NB4 (cell line): ENCODE measurements around the gene HDAC8.
"Not testable (repeated sequence)": the region's sequence is repeated elsewhere in the genome, so short reads cannot be mapped to it uniquely, and the experiment has no call there.

Experiments used
- DNase-seq: peaks from one replicate; pipeline ENCODE4 v3.0.0; 2010; ENCODE audit warnings: low read depth
- H3K4me3 ChIP-seq: one replicate; pipeline ENCODE4 v1.5.1; 2011; ENCODE audit warnings: mild to moderate bottlenecking, low read depth, low read length, moderate library complexity
- MYC ChIP-seq: IDR thresholded peaks from 2 replicates; pipeline ENCODE4 v1.6.1; 2011; ENCODE audit warnings: low read depth, low read length
- POLR2A ChIP-seq: IDR thresholded peaks from 2 replicates; pipeline ENCODE4 v1.6.1; 2011; ENCODE audit warnings: mild to moderate bottlenecking; ENCODE audit not compliant: insufficient read length; ENCODE audit errors: extremely low read depth
- TF ChIP-seq, protein P1 (sequence below): IDR thresholded peaks from 2 replicates; pipeline ENCODE4 v1.6.1; 2011; ENCODE audit warnings: low read depth, low read length
- TF ChIP-seq, protein P2 (sequence below): IDR thresholded peaks from one replicate; pipeline ENCODE4 v1.5.1; 2012; ENCODE audit warnings: low read depth, low read length

The HDAC8 gene

DNA sequence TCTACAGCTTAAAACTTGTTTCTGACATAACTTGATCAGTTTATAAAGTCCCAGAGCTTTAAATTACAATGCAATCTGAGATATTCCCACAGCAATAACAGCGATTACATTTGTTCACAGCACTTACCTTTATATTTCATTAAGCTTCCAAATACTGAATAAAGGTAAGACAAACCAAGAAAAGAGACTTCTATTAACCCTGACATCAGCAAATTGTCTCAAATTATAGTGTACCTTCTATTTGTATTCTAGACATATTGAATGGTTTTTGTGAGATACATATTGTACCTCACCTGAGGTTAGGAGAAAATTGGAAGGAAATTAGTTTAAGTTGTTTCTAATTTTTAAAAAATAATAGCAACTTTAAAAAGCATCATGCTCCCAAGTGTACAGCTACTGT lies 111.9 kb downstream of the HDAC8 start:
- no peak overlapping the region for H3K4me3 ChIP-seq
- no peak for DNase-seq
- TF ChIP-seq, protein P1, sequence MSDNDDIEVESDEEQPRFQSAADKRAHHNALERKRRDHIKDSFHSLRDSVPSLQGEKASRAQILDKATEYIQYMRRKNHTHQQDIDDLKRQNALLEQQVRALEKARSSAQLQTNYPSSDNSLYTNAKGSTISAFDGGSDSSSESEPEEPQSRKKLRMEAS: no peak
- TF ChIP-seq MYC (no peak), POLR2A (no peak)
- TF ChIP-seq, protein P2, sequence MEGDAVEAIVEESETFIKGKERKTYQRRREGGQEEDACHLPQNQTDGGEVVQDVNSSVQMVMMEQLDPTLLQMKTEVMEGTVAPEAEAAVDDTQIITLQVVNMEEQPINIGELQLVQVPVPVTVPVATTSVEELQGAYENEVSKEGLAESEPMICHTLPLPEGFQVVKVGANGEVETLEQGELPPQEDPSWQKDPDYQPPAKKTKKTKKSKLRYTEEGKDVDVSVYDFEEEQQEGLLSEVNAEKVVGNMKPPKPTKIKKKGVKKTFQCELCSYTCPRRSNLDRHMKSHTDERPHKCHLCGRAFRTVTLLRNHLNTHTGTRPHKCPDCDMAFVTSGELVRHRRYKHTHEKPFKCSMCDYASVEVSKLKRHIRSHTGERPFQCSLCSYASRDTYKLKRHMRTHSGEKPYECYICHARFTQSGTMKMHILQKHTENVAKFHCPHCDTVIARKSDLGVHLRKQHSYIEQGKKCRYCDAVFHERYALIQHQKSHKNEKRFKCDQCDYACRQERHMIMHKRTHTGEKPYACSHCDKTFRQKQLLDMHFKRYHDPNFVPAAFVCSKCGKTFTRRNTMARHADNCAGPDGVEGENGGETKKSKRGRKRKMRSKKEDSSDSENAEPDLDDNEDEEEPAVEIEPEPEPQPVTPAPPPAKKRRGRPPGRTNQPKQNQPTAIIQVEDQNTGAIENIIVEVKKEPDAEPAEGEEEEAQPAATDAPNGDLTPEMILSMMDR: no peak

DNA sequence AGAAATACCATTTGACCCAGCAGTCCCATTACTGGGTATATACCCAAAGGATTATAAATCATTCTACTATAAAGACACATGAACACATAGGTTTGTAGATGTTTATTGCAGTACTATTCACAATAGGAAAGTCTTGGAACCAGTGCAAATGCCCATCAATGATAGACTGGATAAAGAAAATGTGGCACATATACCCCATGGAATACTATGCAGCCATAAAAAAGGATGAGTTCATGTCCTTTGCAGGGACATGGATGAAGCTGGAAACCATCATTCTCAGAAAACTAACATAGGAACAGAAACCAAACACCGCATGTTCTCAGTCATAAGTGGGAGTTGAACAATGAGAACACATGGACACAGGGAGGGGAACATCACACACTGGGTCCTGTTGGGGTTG lies 123.6 kb downstream of the HDAC8 start:
- H3K4me3 ChIP-seq, DNase-seq: not testable (repeated sequence)

DNA sequence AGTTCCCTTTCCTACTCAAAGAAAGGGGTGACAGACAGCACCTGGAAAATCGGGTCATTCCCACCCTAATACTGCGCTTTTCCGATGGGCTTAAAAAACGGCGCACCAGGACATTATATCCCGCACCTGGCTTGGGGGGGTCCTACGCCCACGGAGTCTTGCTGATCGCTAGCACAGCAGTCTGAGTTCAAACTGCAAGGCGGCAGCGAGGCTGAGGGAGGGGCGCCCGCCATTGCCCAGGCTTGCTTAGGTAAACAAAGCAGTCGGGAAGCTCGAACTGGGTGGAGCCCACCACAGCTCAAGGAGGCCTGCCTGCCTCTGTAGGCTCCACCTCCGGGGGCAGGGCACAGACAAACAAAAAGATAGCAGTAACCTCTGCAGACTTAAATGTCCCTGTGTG lies 131.9 kb downstream of the HDAC8 start:
- H3K4me3 ChIP-seq, DNase-seq: not testable (repeated sequence)

DNA sequence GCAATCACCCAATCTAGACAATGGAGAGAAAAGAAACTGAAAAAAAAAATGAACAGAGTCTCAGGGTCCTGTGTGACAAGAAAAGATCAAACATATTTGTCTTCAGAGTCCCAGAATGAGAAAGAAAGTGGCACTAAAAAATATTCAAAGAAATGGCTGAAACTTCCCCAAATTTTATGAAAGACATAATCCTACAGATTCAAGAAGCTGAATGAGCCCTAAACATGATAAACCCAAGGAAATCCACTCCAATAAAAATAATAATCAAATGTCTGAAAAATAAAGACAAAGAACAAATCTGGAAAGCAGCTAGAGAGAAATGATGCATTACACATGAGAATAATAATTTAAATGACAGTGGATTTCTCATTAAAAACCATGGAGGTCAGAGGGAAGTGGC lies 136.6 kb downstream of the HDAC8 start:
- DNase-seq: no peak
- no peak overlapping the region for H3K4me3 ChIP-seq
- TF ChIP-seq, protein P2: no peak
- TF ChIP-seq MYC: no peak
- TF ChIP-seq, protein P1: no peak
- no peak for TF ChIP-seq POLR2A

DNA sequence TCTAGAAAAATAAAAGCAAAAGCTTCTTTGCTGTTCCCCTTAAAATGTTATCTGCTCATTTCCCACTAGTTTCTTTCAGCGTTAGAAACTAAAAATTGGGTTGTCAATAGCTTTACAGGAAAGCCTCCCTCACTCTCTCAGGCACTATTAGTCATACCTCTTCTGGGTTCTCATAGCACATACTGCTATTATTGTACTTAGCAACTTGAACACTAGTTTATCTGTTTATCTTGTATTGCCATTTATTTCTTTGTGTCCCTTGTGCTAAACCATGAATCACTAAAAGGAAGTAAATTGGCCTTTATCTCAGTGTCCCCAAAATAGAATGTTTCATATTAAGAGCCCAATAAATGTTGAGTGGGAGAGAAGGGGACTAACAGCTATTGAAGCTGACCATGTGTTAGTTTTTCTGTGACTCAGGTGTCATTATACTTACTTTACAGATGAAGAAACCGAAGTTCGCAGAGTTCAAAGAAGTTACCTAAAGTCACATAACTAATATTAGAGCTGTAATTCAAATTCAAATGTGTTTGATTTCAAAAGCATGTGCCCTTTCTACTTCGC lies 142.2 kb downstream of the HDAC8 start:
- no peak overlapping the region for H3K4me3 ChIP-seq
- no peak for DNase-seq
- TF ChIP-seq POLR2A (no peak), MYC (no peak)
- TF ChIP-seq, protein P2: no peak
- TF ChIP-seq, protein P1: no peak

DNA sequence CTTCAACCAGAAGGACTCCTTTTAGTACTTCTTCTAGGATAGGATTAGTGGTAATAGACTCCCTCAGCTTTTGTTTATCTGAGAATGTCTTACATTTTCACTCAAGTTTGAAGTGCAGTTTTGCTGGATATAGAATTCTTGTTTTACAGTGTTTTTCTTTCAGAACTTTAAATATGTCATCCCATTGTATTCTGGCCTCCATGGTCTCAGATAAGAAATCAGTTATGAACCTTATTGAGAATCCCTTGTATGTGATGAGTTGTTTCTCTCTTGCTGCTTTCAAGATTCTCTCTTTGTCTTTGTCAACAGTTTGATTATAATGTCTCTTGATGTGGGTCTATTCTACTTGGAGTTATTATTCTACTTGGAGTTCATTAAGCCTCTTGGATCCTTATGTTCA lies 150.8 kb downstream of the HDAC8 start:
- TF ChIP-seq, protein P2: no peak
- TF ChIP-seq MYC (no peak), POLR2A (no peak)
- TF ChIP-seq, protein P1: no peak
- no peak for DNase-seq

DNA sequence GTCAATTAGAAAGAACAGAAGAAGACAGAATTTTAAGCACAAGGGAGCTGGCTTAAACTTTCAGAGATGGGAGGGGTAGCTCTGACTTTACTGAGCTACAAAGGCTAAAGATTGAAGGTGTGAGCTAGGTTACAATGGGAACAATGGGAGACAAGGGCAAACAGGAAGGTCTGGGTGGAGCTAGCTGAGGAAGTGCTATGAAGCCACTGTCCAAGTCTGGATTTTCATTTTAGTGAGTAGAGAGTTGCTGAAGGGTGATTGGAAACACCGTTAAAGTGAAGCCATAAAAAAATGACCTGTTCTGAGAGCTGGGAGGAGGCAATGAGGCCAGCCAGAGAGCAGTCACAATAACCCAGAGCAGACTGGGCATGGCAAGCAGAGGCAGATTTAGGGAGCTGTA lies 162.7 kb downstream of the HDAC8 start:
- TF ChIP-seq, protein P2: no peak
- no peak for TF ChIP-seq MYC
- TF ChIP-seq, protein P1: no peak
- no peak for TF ChIP-seq POLR2A
- H3K4me3 ChIP-seq: no peak overlapping the region
- DNase-seq: no peak

More for the DNA sequence above, 150.8 kb downstream of the HDAC8 start:
- H3K4me3 ChIP-seq: no peak overlapping the region
